Trophoblast cell (in vitro differentiated cells and primary cell): ENCODE measurements around the gene MLLT10.

Source experiments
- DNase-seq, 2 donors: peaks; one replicate each; pipeline ENCODE4 v3.0.0-alpha.2; 2016
- H2AFZ ChIP-seq: 2 replicates; pipeline ENCODE4 v1.6.1; 2013; ENCODE audit warnings: low read length, moderate library complexity, mild to moderate bottlenecking; ENCODE audit not compliant: insufficient read depth, poor library complexity
- H2AK5ac ChIP-seq: 2 replicates; pipeline ENCODE4 v1.6.1; 2013; ENCODE audit warnings: mild to moderate bottlenecking, low read length
- H2BK120ac ChIP-seq: 2 replicates; pipeline ENCODE4 v1.6.1; 2013; ENCODE audit warnings: low read length, mild to moderate bottlenecking, moderate library complexity; ENCODE audit not compliant: insufficient read depth, poor library complexity
- H2BK12ac ChIP-seq: 2 replicates; pipeline ENCODE4 v1.6.1; 2013; ENCODE audit warnings: mild to moderate bottlenecking, low read length, moderate library complexity
- H2BK5ac ChIP-seq: 2 replicates; pipeline ENCODE4 v1.6.1; 2013; ENCODE audit warnings: low read length, low read depth, moderate library complexity, mild to moderate bottlenecking; ENCODE audit not compliant: poor library complexity
- H3K14ac ChIP-seq: 2 replicates; pipeline ENCODE4 v1.6.1; 2013; ENCODE audit warnings: mild to moderate bottlenecking, low read length
- H3K18ac ChIP-seq: 2 replicates; pipeline ENCODE4 v1.6.1; 2013; ENCODE audit warnings: mild to moderate bottlenecking, low read length
- H3K23ac ChIP-seq: 2 replicates; pipeline ENCODE4 v1.6.1; 2013; ENCODE audit warnings: low read length
- H3K27ac ChIP-seq: 2 replicates; pipeline ENCODE4 v1.5.1; 2013; ENCODE audit warnings: low read depth, mild to moderate bottlenecking, inconsistent platforms, low read length, moderate library complexity
- H3K27me3 ChIP-seq: 2 replicates; pipeline ENCODE4 v1.6.1; 2013; ENCODE audit warnings: inconsistent platforms, mild to moderate bottlenecking, low read length, moderate library complexity; ENCODE audit not compliant: insufficient read depth
- H3K36me3 ChIP-seq, 2 experiments: 1 replicate in 1 of 2; 2 replicates in 1 of 2; pipeline ENCODE4 v1.6.1; 2013; ENCODE audit warnings: low read length in 2 of 2, mild to moderate bottlenecking in 2 of 2, moderate library complexity in 1 of 2; ENCODE audit not compliant: insufficient read depth in 2 of 2, control insufficient read depth in 1 of 2
- H3K4ac ChIP-seq: 2 replicates; pipeline ENCODE4 v1.6.1; 2013; ENCODE audit warnings: low read depth, mild to moderate bottlenecking, low read length, moderate library complexity
- H3K4me1 ChIP-seq, 2 experiments: 1 replicate in 1 of 2; 2 replicates in 1 of 2; pipeline ENCODE4 v1.6.1; 2013; ENCODE audit warnings: low read length in 2 of 2, mild to moderate bottlenecking in 2 of 2, moderate library complexity in 1 of 2; ENCODE audit not compliant: insufficient read depth in 2 of 2, control insufficient read depth in 1 of 2
- H3K4me2 ChIP-seq: 2 replicates; pipeline ENCODE4 v1.6.1; 2013; ENCODE audit warnings: inconsistent platforms, mild to moderate bottlenecking, low read length, moderate library complexity
- H3K4me3 ChIP-seq: 2 replicates; pipeline ENCODE4 v1.5.1; 2013; ENCODE audit warnings: mild to moderate bottlenecking, low read depth, low read length, inconsistent platforms
- H3K79me1 ChIP-seq: one replicate; pipeline ENCODE4 v1.6.1; 2013; ENCODE audit warnings: low read length
- H3K79me2 ChIP-seq: 2 replicates; pipeline ENCODE4 v1.6.1; 2013; ENCODE audit warnings: low read length, mild to moderate bottlenecking; ENCODE audit not compliant: control insufficient read depth, insufficient read depth, poor library complexity
- H3K9ac ChIP-seq: 2 replicates; pipeline ENCODE4 v1.6.1; 2013; ENCODE audit warnings: mild to moderate bottlenecking, low read length
- H3K9me3 ChIP-seq: 2 replicates; pipeline ENCODE4 v1.6.1; 2013; ENCODE audit warnings: low read depth, mild to moderate bottlenecking, control low read depth, inconsistent platforms, low read length; ENCODE audit not compliant: insufficient read depth
- H4K12ac ChIP-seq: 2 replicates; pipeline ENCODE4 v1.6.1; 2013; ENCODE audit warnings: low read depth, mild to moderate bottlenecking, low read length, moderate library complexity
- H4K8ac ChIP-seq: 2 replicates; pipeline ENCODE4 v1.6.1; 2013; ENCODE audit warnings: low read depth, mild to moderate bottlenecking, low read length, moderate library complexity
- H4K91ac ChIP-seq: one replicate; pipeline ENCODE4 v1.6.1; 2013; ENCODE audit warnings: low read depth, mild to moderate bottlenecking, low read length, moderate library complexity
- WGBS: extraction: QIAGEN DNeasy Blood & Tissue Kit; methylation state at CpG from one replicate; pipeline ENCODE4 v1.1.7; 2013; ENCODE audit warnings: missing lambda C conversion rate; ENCODE audit not compliant: insufficient read length, insufficient coverage; ENCODE audit errors: extremely low coverage; 5-methylcytosine and 5-hydroxymethylcytosine counted together

The MLLT10 gene

DNA sequence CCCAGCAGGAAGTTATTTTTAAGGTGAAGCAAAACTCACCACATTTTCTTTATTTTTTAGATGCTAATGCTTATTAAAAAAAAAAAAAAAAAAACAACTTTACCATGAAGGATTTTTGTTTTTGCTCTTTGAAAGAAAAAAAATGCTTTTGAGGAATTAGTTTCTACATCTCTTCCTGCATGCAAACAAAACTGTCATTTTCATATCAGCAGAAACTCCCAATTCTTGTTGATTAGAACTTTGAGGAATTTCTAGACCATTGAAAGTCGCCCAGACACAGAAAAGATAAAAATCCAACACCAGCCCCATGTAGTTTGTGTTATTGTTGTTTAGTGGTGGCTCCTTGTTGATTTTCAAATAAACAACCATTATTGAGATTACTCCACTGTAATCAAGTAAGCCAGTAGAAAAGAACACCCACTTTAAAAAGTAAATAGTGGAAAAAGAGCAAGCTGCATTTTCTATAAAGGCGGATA is 22.9 kb upstream of the MLLT10 start:
- H3K4me2 ChIP-seq: no peak overlapping the region
- peaks cover 34% of the 10 kb centered on the region for H3K79me1 ChIP-seq
- no peak overlapping the region for H3K23ac ChIP-seq
- no peak overlapping the region for H3K14ac ChIP-seq
- H3K27ac ChIP-seq: no peak overlapping the region
- peaks cover 7% of the 10 kb centered on the region for H3K79me2 ChIP-seq
- DNase-seq: no peak
- H3K18ac ChIP-seq: no peak overlapping the region
- no CpG with 5 or more reads among the region's 2 CpGs for WGBS
- H3K9me3 ChIP-seq: no peaks in the 10 kb centered on the region
- H2BK12ac ChIP-seq: no peak overlapping the region
- H2AFZ ChIP-seq: no peak overlapping the region
- no peaks in the 10 kb centered on the region for H3K36me3 ChIP-seq
- H3K4me1 ChIP-seq: peaks cover 21 to 27% of the 10 kb centered on the region in 2 experiments
- H3K4me3 ChIP-seq: no peak overlapping the region
- no peak overlapping the region for H3K4ac ChIP-seq
- H3K9ac ChIP-seq: no peak overlapping the region
- H4K91ac ChIP-seq: no peak overlapping the region
- no peak overlapping the region for H4K12ac ChIP-seq
- H2BK120ac ChIP-seq: peak overlapping the region; percentile 65
- no peaks in the 10 kb centered on the region for H3K27me3 ChIP-seq
- H2AK5ac ChIP-seq: no peak overlapping the region
- no peak overlapping the region for H2BK5ac ChIP-seq
- H4K8ac ChIP-seq: no peak overlapping the region

DNA sequence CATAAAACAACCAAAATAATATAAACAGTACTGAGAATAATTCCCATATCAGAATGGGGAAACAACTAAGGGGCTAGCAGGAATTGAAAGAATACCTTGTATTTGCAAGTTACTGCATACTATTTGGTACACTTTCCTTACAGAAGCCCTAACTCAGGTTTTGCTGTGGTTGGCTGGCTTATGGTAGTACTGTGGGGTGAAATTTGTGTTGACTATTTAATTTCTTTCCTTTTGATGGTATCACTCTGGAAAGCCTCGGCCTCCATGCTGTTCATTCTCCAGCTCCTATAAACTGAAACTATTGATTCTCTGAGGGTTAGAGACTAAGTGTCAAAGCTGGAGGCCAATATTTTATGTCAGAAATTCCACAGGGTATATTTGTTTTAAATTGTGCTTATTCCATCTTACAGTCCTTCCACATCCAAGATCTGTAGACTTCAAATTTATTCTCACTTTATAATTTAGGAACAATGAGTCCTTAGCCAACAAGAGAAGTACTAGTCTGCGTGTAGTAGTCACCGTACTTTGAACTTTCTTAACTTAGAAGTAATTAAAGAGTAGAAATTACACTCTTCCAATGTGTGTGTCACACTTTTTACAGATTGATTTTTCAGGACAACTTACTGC is 22.0 kb upstream of the MLLT10 start:
- Histone ChIP-seq H3K4me2 (no peak overlapping the region), H3K27me3 (no peaks in the 10 kb centered on the region), H3K4me1 (peaks cover 21 to 27% of the 10 kb centered on the region in 2 experiments), H2AK5ac (no peak overlapping the region), H2BK5ac (no peak overlapping the region), H4K12ac (no peak overlapping the region), H3K23ac (no peak overlapping the region), H3K4me3 (no peak overlapping the region), H3K79me1 (peaks cover 42% of the 10 kb centered on the region), H2BK120ac (no peak overlapping the region), H2BK12ac (no peak overlapping the region), H3K79me2 (peaks cover 13% of the 10 kb centered on the region), H3K9ac (no peak overlapping the region), H3K14ac (no peak overlapping the region), H3K9me3 (no peaks in the 10 kb centered on the region), H3K4ac (no peak overlapping the region), H3K27ac (no peak overlapping the region), H2AFZ (no peak overlapping the region), H4K8ac (no peak overlapping the region), H4K91ac (no peak overlapping the region), H3K18ac (no peak overlapping the region), H3K36me3 (no peaks in the 10 kb centered on the region)
- no peak for DNase-seq
- WGBS: no CpG with 5 or more reads among the region's 3 CpGs

DNA sequence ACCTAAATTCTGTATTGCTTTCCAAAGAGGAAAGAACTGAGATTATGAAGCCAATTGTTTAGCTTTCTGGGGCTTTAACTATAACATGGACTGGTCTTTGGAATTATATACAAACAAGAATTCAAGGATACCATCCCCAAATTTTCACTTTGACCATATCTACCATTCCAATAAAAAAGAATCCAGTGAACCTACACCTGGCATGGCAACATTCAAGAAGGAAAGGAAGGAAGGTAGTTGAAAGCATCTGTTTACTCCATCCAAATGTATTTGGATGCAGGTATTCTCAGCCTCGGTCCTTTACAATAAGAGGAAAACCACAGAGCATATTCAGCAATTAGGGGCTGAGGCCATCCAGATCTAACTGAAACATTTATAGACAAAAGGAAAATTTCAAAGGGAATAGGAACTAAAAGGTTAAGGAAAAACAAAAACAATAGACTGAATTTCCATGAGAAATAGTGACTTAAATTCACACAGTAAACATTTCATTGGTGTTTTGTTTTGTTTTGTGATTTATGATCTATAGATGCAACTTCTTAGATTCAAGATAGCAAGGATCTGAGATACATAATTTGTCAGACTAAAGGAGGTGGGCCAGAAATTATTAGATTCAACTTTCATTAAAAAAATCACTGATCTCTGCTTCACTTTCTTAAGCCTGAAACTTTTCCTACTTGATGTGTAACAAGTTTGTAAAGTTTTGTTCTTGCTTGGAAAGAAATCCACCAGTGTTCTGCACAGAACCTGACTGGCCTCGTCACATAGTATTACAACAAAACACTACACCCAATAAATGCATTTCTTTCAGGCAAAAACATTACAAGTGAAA is 21.2 kb upstream of the MLLT10 start:
- Histone ChIP-seq H3K4me3 (no peak overlapping the region), H3K4me2 (no peak overlapping the region), H4K91ac (no peak overlapping the region), H3K4me1 (peaks cover 23 to 25% of the 10 kb centered on the region in 2 experiments), H3K79me2 (peaks cover 16% of the 10 kb centered on the region), H3K14ac (no peak overlapping the region), H2BK5ac (no peak overlapping the region), H2BK12ac (no peak overlapping the region), H4K12ac (no peak overlapping the region), H3K27me3 (no peaks in the 10 kb centered on the region), H3K79me1 (peaks cover 48% of the 10 kb centered on the region), H3K18ac (no peak overlapping the region), H3K27ac (no peak overlapping the region), H2AK5ac (no peak overlapping the region), H3K9me3 (peaks cover 3% of the 10 kb centered on the region), H3K4ac (no peak overlapping the region), H2AFZ (no peak overlapping the region), H3K9ac (no peak overlapping the region), H4K8ac (no peak overlapping the region), H3K23ac (no peak overlapping the region), H2BK120ac (no peak overlapping the region), H3K36me3 (no peaks in the 10 kb centered on the region)
- WGBS: no CpG with 5 or more reads among the region's 2 CpGs
- DNase-seq: no peak

DNA sequence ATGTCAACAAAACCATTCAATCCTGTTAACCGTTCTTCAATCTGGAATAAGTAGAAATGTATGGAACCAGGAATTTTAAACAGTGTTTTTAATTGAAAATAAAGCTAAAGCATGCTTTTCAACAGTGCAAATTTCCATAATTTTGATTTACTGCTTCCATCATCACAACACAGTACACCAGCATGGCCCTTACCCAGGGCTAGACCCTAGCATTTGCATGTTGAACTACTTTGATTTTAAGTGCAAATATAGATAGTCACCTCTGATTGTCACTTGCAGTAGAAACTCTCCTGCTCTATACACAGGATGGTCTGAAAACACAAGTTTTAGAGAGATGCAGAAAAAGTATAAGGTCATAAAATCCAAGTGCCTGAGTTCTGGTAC is 20.6 kb upstream of the MLLT10 start:
- Histone ChIP-seq H4K12ac (no peak overlapping the region), H3K27me3 (no peaks in the 10 kb centered on the region), H3K4me1 (peaks cover 20 to 22% of the 10 kb centered on the region in 2 experiments), H3K23ac (no peak overlapping the region), H3K27ac (no peak overlapping the region), H3K4me3 (no peak overlapping the region), H3K14ac (no peak overlapping the region), H2BK5ac (no peak overlapping the region), H2BK120ac (no peak overlapping the region), H2BK12ac (no peak overlapping the region), H2AK5ac (no peak overlapping the region), H3K4me2 (no peak overlapping the region), H3K79me1 (peaks cover 48% of the 10 kb centered on the region), H3K9ac (no peak overlapping the region), H4K91ac (no peak overlapping the region), H2AFZ (no peak overlapping the region), H3K36me3 (no peaks in the 10 kb centered on the region), H3K9me3 (peaks cover 3% of the 10 kb centered on the region), H3K79me2 (peaks cover 16% of the 10 kb centered on the region), H4K8ac (no peak overlapping the region), H3K18ac (no peak overlapping the region), H3K4ac (no peak overlapping the region)
- no peak for DNase-seq
- WGBS: no CpG with 5 or more reads among the region's 1 CpG
